Ovary (tissue), 9 donors: Measurements from ENCODE around the gene PRKACB. TPM values are rescaled to one million over a fixed set of nuclear protein-coding genes. Genes with fewer than 3 reads are reported as not detected.

ENCODE experiments used
- DNase-seq, 5 donors: peaks; one replicate each; pipeline ENCODE4 v3.0.0-alpha.2; 2019 to 2020
- H3K27ac ChIP-seq, 2 donors: fragments of 200-600 bp; one replicate each; pipeline versions ENCODE4 v1.5.1 to v1.8.0; 2019 to 2022
- H3K27me3 ChIP-seq: fragments of 200-600 bp; one replicate; pipeline ENCODE4 v1.8.0; 2022
- H3K36me3 ChIP-seq: fragments of 200-600 bp; sonication (generic); one replicate; pipeline ENCODE4 v1.5.1; 2019
- H3K4me1 ChIP-seq: one replicate; pipeline ENCODE4 v1.8.1; 2013; ENCODE audit warnings: mild to moderate bottlenecking, moderate library complexity; ENCODE audit not compliant: insufficient read depth
- H3K4me3 ChIP-seq: fragments of 200-600 bp; sonication (generic); one replicate; pipeline ENCODE4 v1.5.1; 2017
- H3K9me3 ChIP-seq, 2 donors: fragments of 200-600 bp in 1 of 2; sonication (generic) in 1 of 2; one replicate each; pipeline versions ENCODE4 v1.5.1 to v1.8.1; 2013 to 2019; ENCODE audit warnings: mild to moderate bottlenecking in 1 of 2, moderate library complexity in 1 of 2
- CTCF ChIP-seq, 3 donors: fragments of 450-650 bp in 2 of 3; fragments of 200-600 bp in 1 of 3; IDR thresholded peaks; one replicate each; pipeline versions ENCODE4 v1.5.1 to v1.8.0; 2016 to 2022; ENCODE audit warnings: antibody characterized with exemption in 3 of 3, mild to moderate bottlenecking in 1 of 3
- EP300 ChIP-seq: sonication (generic); formaldehyde crosslinking; IDR thresholded peaks from one replicate; pipeline ENCODE4 v1.6.1; 2017; ENCODE audit warnings: antibody characterized with exemption
- POLR2A ChIP-seq: fragments of 450-650 bp; IDR thresholded peaks from one replicate; pipeline ENCODE4 v1.6.1; 2017; ENCODE audit warnings: antibody characterized with exemption, mild to moderate bottlenecking, moderate library complexity
- WGBS, 3 donors: extraction: QIAGEN DNeasy Blood & Tissue Kit in 1 of 3; methylation state at CpG; one replicate each; pipeline versions ENCODE4 v1.1.5 to v1.1.7; 2013 to 2017; 5-methylcytosine and 5-hydroxymethylcytosine counted together
- intact Hi-C, 4 donors: fragments of 100-400 bp; cut with DNase I; formaldehyde crosslinking; loops; one replicate each; pipeline versions ENCODE4 v1.11.0 to v1.15.1; 2022 to 2023
- polyA plus RNA-seq, 2 donors: library from polyadenylated mRNA; stranded (reverse); fragments of 200-250 nt in 1 of 2; fragments of 350-450 nt in 1 of 2; fragmentation: Illumina TruSeq in 1 of 2; extraction: RNeasy Lipid Tissue Mini Kit (QIAGEN cat#74804) in 1 of 2; gene quantifications; one replicate each; pipeline ENCODE4 v1.2.3, GENCODE V29; 2013 to 2014
- total RNA-seq, 7 donors: library from RNA; depleted of rRNA in 2 of 7; stranded (reverse); fragments of >200 nt in 2 of 7; fragmentation: NEBNext Ultra II Directional in 3 of 7; extraction: Animal tissue kit (Norgen Biotek cat#: 25700) in 3 of 7; gene quantifications; one replicate each; pipeline versions ENCODE4 v1.1.0 to v1.2.4, GENCODE V29; 2016 to 2023
- donor health status: DM: no; HTN: no; CAD: no; lungs with moderate emphysema.
- donor health status: DM: no; HTN: no; CAD: no.
- donor health status: Bipolar disorder and iron deficiency.
- donor health status: DM: yes; HTN: yes; CAD: no.
- donor health status: DM: no; HTN: no; CAD: no.
- donor health status: DM: yes; HTN: yes; CAD: no.

PRKACB gene
- total and polyA plus RNA-seq, 9 donors: 10.3 to 41.9 (median 26.1) TPM

GRCh38 chr1:84110629-84111028 lies 33.4 kb upstream of the PRKACB start:
- Histone ChIP-seq H3K4me3 (no peak overlapping the region), H3K9me3 (no peaks in the 10 kb centered on the region), H3K36me3 (no peaks in the 10 kb centered on the region), H3K27me3 (no peaks in the 10 kb centered on the region), H3K4me1 (no peaks in the 10 kb centered on the region), H3K27ac (no peak overlapping the region)
- TF ChIP-seq POLR2A (no peak), CTCF (IDR thresholded peaks at IDR 0.05) (no peak), EP300 (no peak)
- intact Hi-C loops: no loop called here
- no peak for DNase-seq
- 94 to 100% (median 95%) methylated on average over 1 of the region's 1 CpG for WGBS, 3 donors

GRCh38 chr1:84116558-84116957 lies 27.5 kb upstream of the PRKACB start:
- intact Hi-C loops: no loop called here
- 85 to 94% (median 90%) methylated on average over 2 of the region's 2 CpGs for WGBS, 3 donors
- no peaks in the 10 kb centered on the region for H3K9me3 ChIP-seq
- no peaks in the 10 kb centered on the region for H3K4me1 ChIP-seq
- no peak for DNase-seq
- no peaks in the 10 kb centered on the region for H3K36me3 ChIP-seq
- H3K27ac ChIP-seq: no peak overlapping the region
- TF ChIP-seq CTCF (IDR thresholded peaks at IDR 0.05) (no peak), EP300 (no peak), POLR2A (no peak)
- H3K27me3 ChIP-seq: no peaks in the 10 kb centered on the region
- H3K4me3 ChIP-seq: no peak overlapping the region

GRCh38 chr1:84117868-84118267 lies 26.2 kb upstream of the PRKACB start:
- no peak for TF ChIP-seq EP300
- TF ChIP-seq POLR2A: no peak
- WGBS, 3 donors: 95 to 100% (median 97%) methylated on average over 1 of the region's 1 CpG
- no peaks in the 10 kb centered on the region for H3K27me3 ChIP-seq

GRCh38 chr1:84121360-84121759 lies 22.7 kb upstream of the PRKACB start:
- no peaks in the 10 kb centered on the region for H3K4me1 ChIP-seq
- intact Hi-C loops: loop anchor here in 1 of 4 donors (10.0 kb wide), 1 partner anchor 187 kb away; no protein-coding TSS in a partner anchor
- no peak overlapping the region for H3K27ac ChIP-seq
- no peak overlapping the region for H3K4me3 ChIP-seq
- H3K27me3 ChIP-seq: no peaks in the 10 kb centered on the region
- H3K9me3 ChIP-seq: no peaks in the 10 kb centered on the region
- 45 to 96% (median 92%) methylated on average over 1 of the region's 1 CpG for WGBS, 3 donors
- no peak for DNase-seq
- TF ChIP-seq POLR2A (no peak), EP300 (no peak), CTCF (IDR thresholded peaks at IDR 0.05) (no peak)
- no peaks in the 10 kb centered on the region for H3K36me3 ChIP-seq

More at GRCh38 chr1:84117868-84118267, 26.2 kb upstream of the PRKACB start:
- intact Hi-C loops: no loop called here
- Histone ChIP-seq H3K9me3 (no peaks in the 10 kb centered on the region), H3K4me3 (no peak overlapping the region), H3K4me1 (no peaks in the 10 kb centered on the region), H3K27ac (no peak overlapping the region), H3K36me3 (no peaks in the 10 kb centered on the region)
- no peak for DNase-seq

GRCh38 chr1:84122780-84123382 lies 21.2 kb upstream of the PRKACB start:
- no peaks in the 10 kb centered on the region for H3K27me3 ChIP-seq
- H3K4me3 ChIP-seq: no peak overlapping the region
- no peak overlapping the region for H3K27ac ChIP-seq
- DNase-seq: peak in 1 of 5 donors; percentile 16
- TF ChIP-seq POLR2A: no peak
- no peak for TF ChIP-seq EP300
- peak in 1 of 3 donors; percentile 15 for TF ChIP-seq CTCF (IDR thresholded peaks at IDR 0.05)
- H3K9me3 ChIP-seq: no peaks in the 10 kb centered on the region
- intact Hi-C loops: loop anchor here in 1 of 4 donors (10.0 kb wide), 1 partner anchor 188 kb away; no protein-coding TSS in a partner anchor
- no peaks in the 10 kb centered on the region for H3K36me3 ChIP-seq
- no peaks in the 10 kb centered on the region for H3K4me1 ChIP-seq
- 9 to 20% (median 14%) methylated on average over 2 of the region's 2 CpGs for WGBS, 3 donors
